HG02798 (cell line): ENCODE data around the gene ID1.
"Not testable (repeated sequence)": the region's sequence is repeated elsewhere in the genome, so short reads cannot be mapped to it uniquely, and the experiment has no call there.

Experiments used
- ATAC-seq: cut with Tn5 transposase; IDR thresholded peaks from one replicate; pipeline ENCODE4 v1.9.1; 2021; ENCODE audit warnings: mild to moderate bottlenecking; ENCODE audit not compliant: unreplicated experiment, poor library complexity

The ID1 gene

DNA sequence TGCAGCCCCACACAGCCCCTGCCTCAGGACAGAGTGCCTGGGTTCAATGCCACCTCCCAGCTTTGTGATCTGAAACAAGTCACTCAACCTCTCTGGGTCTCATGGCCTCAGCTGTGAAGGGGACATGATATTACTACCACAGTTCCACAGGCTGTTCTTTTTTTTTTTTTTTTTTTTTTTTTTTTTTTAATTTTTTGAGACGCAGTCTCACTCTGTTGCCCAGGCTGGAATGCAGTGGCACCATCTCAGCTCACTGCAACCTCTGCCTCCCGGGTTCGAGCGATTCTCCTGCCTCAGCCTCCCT lies 8.7 kb upstream of the ID1 start:
- not testable (repeated sequence) for ATAC-seq

DNA sequence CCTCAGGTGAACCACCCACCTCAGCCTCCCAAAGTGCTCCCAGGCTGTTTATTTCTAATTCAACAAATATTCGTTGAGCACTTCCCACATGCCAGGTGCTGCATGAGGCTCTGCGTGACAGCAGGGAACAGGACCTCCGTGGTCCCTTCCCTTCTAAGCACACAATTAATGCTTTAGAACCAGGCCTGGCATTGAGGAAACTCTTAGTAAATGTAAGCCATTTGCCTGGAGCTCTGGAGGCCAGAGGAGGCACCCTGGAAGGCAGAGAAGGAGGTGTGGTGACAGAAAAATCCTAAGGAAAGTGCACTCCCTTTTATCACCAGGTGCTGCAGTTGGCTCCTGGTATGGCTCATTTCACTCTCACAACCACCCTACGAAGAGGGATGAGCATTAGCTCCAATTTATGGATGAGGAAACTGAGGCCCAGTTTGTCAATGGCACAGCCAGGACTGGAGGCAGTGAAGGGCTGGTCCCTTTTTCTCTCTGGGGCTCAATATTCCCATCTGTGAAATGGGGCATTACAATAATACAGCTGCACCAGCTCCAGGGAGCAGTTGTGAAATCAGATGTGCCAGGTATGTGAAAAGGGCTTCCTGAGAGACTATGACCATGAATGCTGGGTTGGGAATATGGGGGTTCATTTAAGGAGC lies 8.1 kb upstream of the ID1 start:
- no peak for ATAC-seq

DNA sequence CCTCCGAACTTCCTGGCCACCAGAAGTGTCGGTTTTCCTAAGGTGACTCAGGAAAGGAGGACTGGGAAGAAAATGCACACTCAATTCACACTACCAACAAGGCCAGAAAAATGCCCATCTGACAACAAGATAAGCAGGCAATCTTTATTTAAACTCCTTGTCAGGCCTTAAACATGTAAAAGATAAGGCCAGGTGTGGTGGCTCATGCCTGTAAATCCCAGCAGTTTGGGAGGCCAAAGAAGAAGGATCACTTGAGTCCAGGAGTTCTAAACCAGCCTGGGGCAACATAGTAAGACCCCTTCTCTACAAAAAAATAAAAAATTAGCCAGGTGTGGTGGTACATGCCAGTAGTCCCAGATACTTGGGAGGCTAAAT lies 7.6 kb upstream of the ID1 start:
- ATAC-seq: no peak

- no peak for ATAC-seq
Measured at GRCh38 chr20:31602431-31602778, 2.7 kb upstream of the ID1 start.

DNA sequence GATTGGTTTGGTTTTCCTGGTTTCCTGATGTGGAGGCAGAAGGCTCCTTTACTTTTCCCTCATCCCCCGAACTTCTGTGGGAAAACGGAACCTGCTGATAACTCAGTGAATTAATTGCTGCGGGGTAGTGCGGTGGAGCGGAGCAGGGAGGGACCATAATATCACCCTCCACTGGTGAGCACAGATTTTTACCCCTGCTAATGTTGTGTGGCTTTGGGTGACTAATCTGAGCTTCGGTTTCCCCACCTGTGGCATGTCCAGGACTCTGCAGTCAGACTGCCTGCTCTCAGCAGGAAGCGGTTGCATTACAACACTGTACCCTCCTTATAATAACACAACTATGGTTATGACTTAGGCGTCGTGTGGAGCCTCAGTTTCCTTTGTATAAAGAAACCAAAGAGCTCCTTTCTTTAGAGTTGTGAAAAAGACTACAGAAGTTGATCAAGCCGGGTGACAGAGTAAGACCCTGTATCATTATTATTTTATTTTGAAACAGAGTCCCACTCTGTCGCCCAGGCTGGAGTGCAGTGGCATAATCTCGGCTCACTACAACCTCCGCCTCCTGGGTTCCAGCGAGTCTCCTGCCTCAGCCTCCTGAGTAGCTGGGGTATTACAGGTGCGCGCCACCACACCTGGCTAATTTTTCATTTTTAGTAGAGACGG lies 2.2 kb upstream of the ID1 start:
- ATAC-seq: peak; percentile 52

GRCh38 chr20:31603822-31604566 lies 1.1 kb upstream of the ID1 start:
- peak; percentile 52 for ATAC-seq

DNA sequence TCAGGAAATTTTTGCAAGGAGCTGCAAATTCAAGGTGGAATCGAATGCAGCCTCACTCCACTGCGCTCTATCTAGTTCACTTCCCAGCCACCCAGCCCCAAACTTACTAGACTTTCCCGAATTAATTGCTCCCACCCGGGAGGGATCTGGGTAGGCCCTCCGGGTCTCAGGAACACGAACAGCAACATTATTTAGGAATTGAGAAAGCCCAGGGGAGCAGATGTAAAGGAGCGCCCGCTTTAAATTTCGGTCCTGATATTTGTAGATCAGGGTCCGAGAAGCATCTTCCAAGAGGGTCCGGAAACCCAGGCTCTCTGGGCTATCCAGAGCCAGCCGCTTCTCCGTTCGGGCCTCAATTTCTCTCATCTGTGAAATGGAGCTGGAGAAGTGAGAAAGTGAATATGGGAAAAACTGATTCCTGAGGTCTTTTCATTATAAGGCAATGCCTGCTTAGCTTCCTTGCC lies 490 bp upstream of the ID1 start:
- ATAC-seq: no peak

GRCh38 chr20:31605902-31606803 lies 1.1 kb downstream of the ID1 start:
- no peak for ATAC-seq

GRCh38 chr20:31606804-31607639 lies 1.9 kb downstream of the ID1 start:
- no peak for ATAC-seq

GRCh38 chr20:31607640-31608250 lies 2.7 kb downstream of the ID1 start:
- ATAC-seq: no peak

- no peak for ATAC-seq
Measured at GRCh38 chr20:31608251-31608945, 3.3 kb downstream of the ID1 start.

DNA sequence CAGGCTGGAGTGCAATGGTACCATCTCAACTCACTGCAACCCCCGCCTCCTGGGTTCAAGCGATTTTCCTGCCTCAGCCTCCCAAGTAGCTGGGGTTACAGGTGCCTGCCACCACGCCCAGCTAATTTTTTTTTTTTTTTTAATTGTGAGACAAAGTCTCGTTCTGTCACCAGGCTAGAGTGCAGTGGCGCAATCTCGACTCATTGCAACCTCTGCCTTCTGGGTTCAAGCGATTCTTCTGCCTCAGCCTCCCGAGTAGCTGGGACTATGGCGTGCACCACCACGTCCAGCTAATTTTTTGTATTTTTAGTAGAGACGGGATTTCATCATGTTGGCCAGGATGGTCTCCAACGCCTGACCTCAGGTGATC lies 7.2 kb downstream of the ID1 start:
- ATAC-seq: not testable (repeated sequence)

DNA sequence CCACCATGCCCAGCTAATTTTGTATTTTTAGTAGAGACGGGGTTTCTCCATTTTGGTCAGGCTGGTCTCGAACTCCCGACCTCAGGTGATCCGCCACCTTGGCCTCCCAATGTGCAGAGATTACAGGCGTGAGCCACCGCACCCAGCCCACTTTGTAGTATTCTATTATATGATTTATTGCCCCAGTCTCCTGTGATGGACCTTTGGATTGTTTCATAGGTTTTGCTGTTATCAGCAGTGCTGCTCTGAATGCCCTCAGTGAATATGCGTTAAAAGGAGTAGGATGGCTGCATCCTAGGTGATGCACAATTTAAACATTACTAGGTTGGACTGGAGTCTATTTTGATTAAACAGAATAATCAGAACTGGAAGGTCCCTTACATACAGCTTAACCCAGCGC lies 10.3 kb downstream of the ID1 start:
- no peak for ATAC-seq

- no peak for ATAC-seq
Measured at GRCh38 chr20:31617432-31618104, 12.5 kb downstream of the ID1 start.

DNA sequence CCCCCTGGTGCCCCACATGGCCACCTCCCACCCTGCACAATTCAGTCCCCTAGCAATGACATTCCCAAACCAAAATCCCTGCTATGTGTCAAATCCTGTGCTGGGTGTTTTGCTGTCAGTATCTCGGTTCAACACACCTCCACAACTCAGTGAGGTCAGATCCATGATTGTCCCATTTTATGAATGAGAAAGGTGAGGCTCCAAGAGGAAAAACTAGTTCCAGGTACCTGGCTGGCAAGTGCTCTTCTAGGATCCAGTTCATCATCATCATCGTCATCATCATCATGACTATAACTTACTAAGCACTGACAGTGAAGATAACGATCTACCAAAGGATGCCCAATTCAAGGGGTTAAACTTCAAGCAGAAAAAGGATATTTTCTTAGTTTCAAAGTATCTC lies 15.2 kb downstream of the ID1 start:
- no peak for ATAC-seq

GRCh38 chr20:31623123-31623505 lies 18.0 kb downstream of the ID1 start:
- ATAC-seq: not testable (repeated sequence)

- ATAC-seq: not testable (repeated sequence)
Measured at GRCh38 chr20:31626534-31626933, 21.4 kb downstream of the ID1 start.

GRCh38 chr20:31628057-31628456 lies 23.0 kb downstream of the ID1 start:
- ATAC-seq: not testable (repeated sequence)
